NOMO-1 treated with DMSO at 0.1 percent for 48 hours (cell line): ENCODE results near the gene LMF1.
"Not testable (repeated sequence)": the region's sequence is repeated elsewhere in the genome, so short reads cannot be mapped to it uniquely, and the experiment has no call there.

Experiments
- DNase-seq: peaks from one replicate; lab custom pipeline; 2025; ENCODE audit not compliant: unreplicated experiment; lab: John Stamatoyannopoulos, UW

Gene LMF1

GRCh38 chr16:883781-884180 lies 87.0 kb downstream of the LMF1 start:
- DNase-seq, result no peak

GRCh38 chr16:883340-883739 lies 87.4 kb downstream of the LMF1 start:
- no peak for DNase-seq

- not testable (repeated sequence) for DNase-seq
Observed at GRCh38 chr16:882671-883070, 88.1 kb downstream of the LMF1 start.

- DNase-seq, result no peak
Observed at GRCh38 chr16:882256-882655, 88.5 kb downstream of the LMF1 start.

- DNase-seq, result no peak
Observed at GRCh38 chr16:881219-882097, 89.3 kb downstream of the LMF1 start.

- no peak for DNase-seq
Observed at GRCh38 chr16:880471-881171, 90.2 kb downstream of the LMF1 start.

- no peak for DNase-seq
Observed at GRCh38 chr16:879986-880385, 90.8 kb downstream of the LMF1 start.

- DNase-seq, result no peak
Observed at GRCh38 chr16:879461-879861, 91.3 kb downstream of the LMF1 start.

- DNase-seq, result no peak
Observed at GRCh38 chr16:878886-879285, 91.9 kb downstream of the LMF1 start.

GRCh38 chr16:878072-878784 lies 92.6 kb downstream of the LMF1 start:
- DNase-seq, result no peak

GRCh38 chr16:877242-878071 lies 93.3 kb downstream of the LMF1 start:
- DNase-seq, result peak; percentile 77

- no peak for DNase-seq
Observed at GRCh38 chr16:876523-877241, 94.1 kb downstream of the LMF1 start.

- DNase-seq, result no peak
Observed at GRCh38 chr16:876041-876335, 94.8 kb downstream of the LMF1 start.

GRCh38 chr16:875182-876040 lies 95.4 kb downstream of the LMF1 start:
- DNase-seq, result no peak

- DNase-seq, result no peak
Observed at GRCh38 chr16:874366-875181, 96.2 kb downstream of the LMF1 start.

- DNase-seq, result no peak
Observed at GRCh38 chr16:873889-874288, 96.9 kb downstream of the LMF1 start.

GRCh38 chr16:873243-873661 lies 97.5 kb downstream of the LMF1 start:
- no peak for DNase-seq

- no peak for DNase-seq
Observed at GRCh38 chr16:872436-873242, 98.1 kb downstream of the LMF1 start.
